ENCODE data around the gene ZNF783. TPM values are rescaled to one million over a fixed set of nuclear protein-coding genes. Genes with fewer than 3 reads are reported as not detected.

Gene ZNF783
- total and polyA plus RNA-seq, 2 of the 8 experiments (the other 6 are each of a cell fraction or from before 2014, with no cell fraction given), result 7.3 to 8.2 TPM

GRCh38 chr7:149333321-149333717 is 71.3 kb downstream of the ZNF783 start:
- Histone ChIP-seq H2BK15ac (ENCODE audit: low read length) (no peak overlapping the region), H3K23ac (ENCODE audit: insufficient read length) (no peak overlapping the region), H3K79me2 (ENCODE audit: control insufficient read depth in 1 of 2, insufficient read depth in 2 of 2, low read length in 2 of 2) (no peaks in the 10 kb centered on the region), H2BK12ac (ENCODE audit: low read depth, low read length) (no peak overlapping the region), H2BK5ac (ENCODE audit: low read depth, low read length) (no peak overlapping the region), H2AFZ (ENCODE audit: low read length) (no peak overlapping the region), H3K79me1 (ENCODE audit: low read depth, low read length) (no peaks in the 10 kb centered on the region), H3K4me1 (replicated peaks in 1 of 4; ENCODE audit: control insufficient read depth in 3 of 4, insufficient read depth in 4 of 4, low read length in 3 of 4) (no peaks in the 10 kb centered on the region), H3K4ac (replicated peaks; ENCODE audit: insufficient read length, low read depth, low read length) (no peak overlapping the region), H3K27ac (ENCODE audit: low read depth, low read length) (no peak overlapping the region), H4K8ac (ENCODE audit: extremely low read depth, insufficient read depth, low read length) (no peak overlapping the region), H3K9me3 (ENCODE audit: insufficient read depth in 2 of 2, low read depth in 1 of 2, low read length in 1 of 2) (no peaks in the 10 kb centered on the region), H4K5ac (ENCODE audit: insufficient read length, low read depth, low read length) (no peak overlapping the region), H3K9ac (replicated peaks in 1 of 4; ENCODE audit: extremely low read depth in 1 of 4, low read depth in 3 of 4, low read length in 3 of 4) (no peak overlapping the region), H3K36me3 (ENCODE audit: control insufficient read depth in 2 of 4, insufficient read depth in 4 of 4, low read length in 3 of 4) (no peaks in the 10 kb centered on the region), H3K27me3 (replicated peaks in 1 of 4; ENCODE audit: control insufficient read depth in 3 of 4, extremely low read depth in 1 of 4, insufficient read depth in 3 of 4, low read length in 3 of 4) (no peaks in the 10 kb centered on the region), H2BK120ac (replicated peaks; ENCODE audit: low read depth, low read length) (no peak overlapping the region), H3K56ac (replicated peaks; ENCODE audit: insufficient read length, low read depth, low read length) (no peak overlapping the region), H4K20me1 (replicated peaks in 1 of 2; ENCODE audit: control insufficient read depth in 1 of 2, insufficient read depth in 2 of 2, low read length in 2 of 2) (no peaks in the 10 kb centered on the region), H3K23me2 (ENCODE audit: low read depth, low read length) (no peaks in the 10 kb centered on the region), H2BK20ac (ENCODE audit: low read length) (no peak overlapping the region), H3K4me3 (ENCODE audit: extremely low read depth in 1 of 4, insufficient read depth in 2 of 4, low read depth in 3 of 4, low read length in 4 of 4) (no peak overlapping the region), H3K18ac (ENCODE audit: extremely low read depth, low read length) (no peak overlapping the region), H4K91ac (replicated peaks; ENCODE audit: insufficient read length, low read length) (no peak overlapping the region), H2AK5ac (ENCODE audit: low read depth, low read length) (no peak overlapping the region), H3K4me2 (ENCODE audit: insufficient read depth in 1 of 2, low read depth in 2 of 2, low read length in 2 of 2) (no peak overlapping the region), H3K14ac (ENCODE audit: insufficient read length) (no peak overlapping the region)
- POLR2A ChIA-PET (ENCODE audit: partially characterized antibody), result no interaction called here
- CTCF ChIA-PET (ENCODE audit: partially characterized antibody), result interaction anchor here (1.0 kb wide), 1 partner anchor 16 kb away, joined by 6 read pairs; no protein-coding TSS in a partner anchor
- TF ChIP-seq SIX5 (IDR thresholded peaks at IDR 0.05; ENCODE audit: low read depth, low read length) (no peak), TAF1 (IDR thresholded peaks at IDR 0.05; ENCODE audit: low read depth, low read length) (no peak), CEBPB (IDR thresholded peaks at IDR 0.05; ENCODE audit: low read depth, low read length) (no peak), GTF2F1 (IDR thresholded peaks at IDR 0.05; ENCODE audit: borderline replicate concordance, low read depth, low read length) (no peak), ASH2L (IDR thresholded peaks at IDR 0.05; ENCODE audit: low read length) (no peak), TCF12 (IDR thresholded peaks at IDR 0.05; ENCODE audit: low read depth, low read length) (no peak), EGR1 (IDR thresholded peaks at IDR 0.05; ENCODE audit: borderline replicate concordance, low read depth, low read length) (no peak), NRF1 (IDR thresholded peaks at IDR 0.05; ENCODE audit: low read depth, low read length) (no peak), PHF8 (conservative IDR thresholded peaks at IDR 0.05; ENCODE audit: low read depth, low read length) (no peak), KDM5A (IDR thresholded peaks at IDR 0.05; ENCODE audit: low read length) (no peak), POLR2AphosphoS5 (IDR thresholded peaks at IDR 0.05; ENCODE audit: low read depth, low read length) (no peak), KDM4A (IDR thresholded peaks at IDR 0.05; ENCODE audit: low read depth, low read length, severe bottlenecking) (no peak), CHD1 (IDR thresholded peaks at IDR 0.05; ENCODE audit: low read depth, low read length) (no peak), ZNF274 (IDR thresholded peaks at IDR 0.05; ENCODE audit: borderline replicate concordance, extremely low read depth, low read length) (no peak), NANOG (IDR thresholded peaks at IDR 0.05; ENCODE audit: insufficient read depth, low read depth, low read length, poor library complexity, severe bottlenecking) (no peak)
- TF ChIP-seq, protein P1, sequence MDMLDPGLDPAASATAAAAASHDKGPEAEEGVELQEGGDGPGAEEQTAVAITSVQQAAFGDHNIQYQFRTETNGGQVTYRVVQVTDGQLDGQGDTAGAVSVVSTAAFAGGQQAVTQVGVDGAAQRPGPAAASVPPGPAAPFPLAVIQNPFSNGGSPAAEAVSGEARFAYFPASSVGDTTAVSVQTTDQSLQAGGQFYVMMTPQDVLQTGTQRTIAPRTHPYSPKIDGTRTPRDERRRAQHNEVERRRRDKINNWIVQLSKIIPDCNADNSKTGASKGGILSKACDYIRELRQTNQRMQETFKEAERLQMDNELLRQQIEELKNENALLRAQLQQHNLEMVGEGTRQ (IDR thresholded peaks at IDR 0.05; ENCODE audit: low read length), result no peak
- FAIRE-seq, result no peak
- DNase-seq (ENCODE audit: low read depth in 1 of 2, low spot score in 2 of 2), result no peak

Data from H1 (cell line).